GM18499 (cell line): ENCODE data around the gene NR2F1-AS1.

Source experiments
- ATAC-seq: cut with Tn5 transposase; IDR thresholded peaks from one replicate; pipeline ENCODE4 v1.9.1; 2021; ENCODE audit warnings: moderate number of reproducible peaks; ENCODE audit not compliant: insufficient read depth, unreplicated experiment

The NR2F1-AS1 gene

DNA sequence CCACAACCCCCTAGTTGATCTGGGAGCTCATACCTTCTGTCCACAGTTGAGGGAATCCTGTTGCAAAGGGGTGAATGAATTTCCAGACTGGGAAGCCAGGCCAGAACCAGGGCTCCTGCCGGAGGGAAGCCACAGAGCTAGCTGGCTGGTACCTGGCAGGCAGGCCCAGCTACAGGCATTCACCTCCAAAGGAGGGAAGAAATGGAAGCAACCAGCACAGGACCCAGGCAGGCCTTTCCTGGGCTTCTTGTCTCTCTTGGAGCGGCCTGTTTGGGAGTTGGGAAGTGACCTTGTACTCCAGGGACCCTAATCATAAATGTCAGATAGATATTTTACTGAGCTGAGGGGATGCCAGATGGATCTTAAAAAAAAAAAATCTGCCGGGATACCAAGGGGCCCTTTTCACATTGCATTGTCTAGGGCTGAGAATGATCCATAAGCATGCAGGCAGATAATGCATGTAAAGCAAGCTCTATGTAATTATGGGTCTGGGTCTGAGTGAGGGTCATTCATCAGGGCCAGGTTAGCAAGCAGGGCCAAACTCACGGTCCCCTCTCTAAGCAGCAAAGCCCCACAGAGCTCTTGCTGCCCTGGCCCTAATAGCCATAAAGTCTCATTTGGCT is 10.4 kb upstream of the NR2F1-AS1 start:
- ATAC-seq: no peak

DNA sequence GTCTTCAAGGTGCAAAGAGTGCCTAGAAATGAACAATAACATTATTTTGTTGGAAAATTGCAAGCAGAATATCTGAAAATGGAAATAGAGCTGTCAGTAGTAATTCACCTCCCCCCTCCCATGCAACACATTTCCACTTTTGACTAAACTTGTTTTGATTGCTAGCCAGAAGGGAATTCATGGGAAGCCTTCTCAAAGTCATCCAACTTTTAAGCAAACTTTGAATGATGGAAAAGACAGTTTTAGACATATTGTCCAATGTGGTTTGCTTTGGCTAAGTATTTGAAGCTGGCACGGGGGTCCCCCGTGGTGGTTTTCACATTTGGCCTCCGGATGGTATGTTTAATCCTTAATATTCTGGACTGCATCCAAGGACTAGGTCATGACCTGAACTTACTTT is 9.5 kb upstream of the NR2F1-AS1 start:
- no peak for ATAC-seq

DNA sequence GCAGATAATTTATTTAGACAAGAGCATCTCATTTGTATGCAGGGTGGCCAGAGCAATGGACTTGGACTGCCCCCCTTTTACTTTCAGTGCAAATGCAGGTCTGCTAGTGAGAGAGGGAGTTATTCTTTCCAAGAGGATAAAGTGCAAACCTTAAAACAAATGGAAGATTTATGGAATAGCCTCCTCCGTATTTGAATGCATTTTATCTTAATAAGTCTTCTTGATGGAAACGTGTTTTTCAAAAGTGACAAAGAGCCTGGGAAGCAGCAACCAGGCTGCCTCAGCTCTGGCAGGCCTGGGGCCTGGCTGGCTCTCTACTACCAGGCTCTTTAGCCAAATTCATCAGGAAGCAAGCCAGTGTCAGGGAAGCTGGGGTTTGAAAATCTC is 8.8 kb upstream of the NR2F1-AS1 start:
- ATAC-seq: no peak

DNA sequence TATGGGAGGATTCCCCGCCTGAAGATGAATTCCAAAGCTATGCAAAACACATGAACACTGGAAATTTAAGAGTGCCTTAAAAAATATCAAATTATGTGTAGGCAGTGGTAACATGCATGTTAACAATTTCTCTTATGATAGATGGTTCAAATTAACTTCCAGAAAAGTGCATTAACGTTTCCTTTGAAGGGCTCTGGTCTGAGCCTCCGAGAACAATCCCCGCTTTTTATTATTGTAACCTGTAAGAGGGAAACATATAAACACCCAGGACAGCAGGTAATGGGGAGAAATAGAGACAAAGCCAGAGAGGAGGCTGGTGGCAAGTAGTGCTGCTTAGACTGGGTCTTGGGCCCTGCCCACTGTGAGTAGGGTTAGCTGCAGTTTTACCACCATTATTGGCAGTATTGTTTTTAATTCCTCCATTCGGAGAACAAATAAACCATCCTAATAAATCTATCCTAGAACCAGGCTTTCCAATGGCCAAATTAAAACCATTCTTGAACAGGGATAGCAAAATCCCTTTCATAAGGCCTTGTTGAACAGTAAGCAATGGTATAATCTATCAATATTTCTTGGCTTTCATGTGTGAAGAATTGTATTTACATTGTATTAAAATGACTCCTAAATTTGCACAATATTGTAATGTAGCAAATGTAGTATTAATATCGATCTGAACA is 8.3 kb upstream of the NR2F1-AS1 start:
- ATAC-seq: no peak

DNA sequence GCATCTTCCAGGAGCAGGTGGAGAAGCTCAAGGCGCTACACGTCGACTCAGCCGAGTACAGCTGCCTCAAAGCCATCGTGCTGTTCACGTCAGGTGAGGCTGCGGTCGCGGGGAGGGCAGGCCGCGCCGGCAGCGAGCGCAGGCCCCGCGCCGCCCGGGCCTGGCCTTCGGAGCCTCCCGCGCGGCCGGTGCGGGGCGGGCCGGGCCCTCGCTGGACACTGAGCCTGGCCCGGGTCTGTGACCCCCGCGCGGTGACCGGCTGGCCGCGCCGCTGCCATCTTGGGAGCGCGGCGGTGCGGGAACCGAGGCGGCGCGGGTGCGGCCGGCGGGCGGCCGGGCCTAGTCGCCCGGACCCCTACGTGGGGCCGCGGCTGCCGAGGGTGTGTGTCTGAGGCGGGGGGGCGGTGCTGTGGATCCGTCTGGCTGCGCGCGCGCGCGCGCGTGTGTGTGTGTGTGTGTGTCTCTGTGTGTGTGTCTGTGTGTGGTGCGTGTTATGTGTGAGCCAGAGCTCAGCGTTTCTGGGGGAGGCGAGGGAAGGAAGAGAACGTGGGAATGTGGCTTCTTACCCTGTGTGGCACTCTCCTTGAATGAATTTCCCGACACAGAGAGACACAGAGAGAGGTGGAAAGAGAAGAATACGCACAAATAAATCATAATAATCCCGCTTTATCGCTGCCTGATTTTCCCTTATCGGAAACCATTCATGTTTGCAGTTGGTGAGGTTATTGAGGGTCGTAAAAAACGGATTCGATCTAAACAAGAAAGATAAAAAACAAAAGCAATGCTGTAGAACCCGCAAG is 7.5 kb upstream of the NR2F1-AS1 start:
- no peak for ATAC-seq

DNA sequence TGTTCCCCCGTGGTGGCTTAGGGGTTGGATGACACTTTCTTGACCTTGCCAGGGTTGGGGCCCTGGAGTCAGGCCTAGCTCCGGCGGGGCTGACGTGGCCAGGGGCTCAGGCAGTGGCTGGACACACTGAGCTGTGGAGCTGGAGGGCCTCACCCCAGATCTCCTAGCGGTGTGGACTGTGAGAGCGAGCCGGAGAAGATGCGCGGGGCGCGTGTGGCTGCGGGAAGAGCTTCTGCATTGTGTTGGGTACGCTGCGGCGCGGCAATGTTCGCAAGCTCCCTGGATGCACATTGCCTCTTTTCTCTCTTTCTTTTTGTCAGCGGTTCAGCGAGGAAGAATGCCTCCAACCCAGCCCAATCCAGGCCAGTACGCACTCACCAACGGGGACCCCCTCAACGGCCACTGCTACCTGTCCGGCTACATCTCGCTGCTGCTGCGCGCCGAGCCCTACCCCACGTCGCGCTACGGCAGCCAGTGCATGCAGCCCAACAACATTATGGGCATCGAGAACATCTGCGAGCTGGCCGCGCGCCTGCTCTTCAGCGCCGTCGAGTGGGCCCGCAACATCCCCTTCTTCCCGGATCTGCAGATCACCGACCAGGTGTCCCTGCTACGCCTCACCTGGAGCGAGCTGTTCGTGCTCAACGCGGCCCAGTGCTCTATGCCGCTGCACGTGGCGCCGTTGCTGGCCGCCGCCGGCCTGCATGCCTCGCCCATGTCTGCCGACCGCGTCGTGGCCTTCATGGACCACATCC is 6.8 kb upstream of the NR2F1-AS1 start:
- ATAC-seq: no peak

DNA sequence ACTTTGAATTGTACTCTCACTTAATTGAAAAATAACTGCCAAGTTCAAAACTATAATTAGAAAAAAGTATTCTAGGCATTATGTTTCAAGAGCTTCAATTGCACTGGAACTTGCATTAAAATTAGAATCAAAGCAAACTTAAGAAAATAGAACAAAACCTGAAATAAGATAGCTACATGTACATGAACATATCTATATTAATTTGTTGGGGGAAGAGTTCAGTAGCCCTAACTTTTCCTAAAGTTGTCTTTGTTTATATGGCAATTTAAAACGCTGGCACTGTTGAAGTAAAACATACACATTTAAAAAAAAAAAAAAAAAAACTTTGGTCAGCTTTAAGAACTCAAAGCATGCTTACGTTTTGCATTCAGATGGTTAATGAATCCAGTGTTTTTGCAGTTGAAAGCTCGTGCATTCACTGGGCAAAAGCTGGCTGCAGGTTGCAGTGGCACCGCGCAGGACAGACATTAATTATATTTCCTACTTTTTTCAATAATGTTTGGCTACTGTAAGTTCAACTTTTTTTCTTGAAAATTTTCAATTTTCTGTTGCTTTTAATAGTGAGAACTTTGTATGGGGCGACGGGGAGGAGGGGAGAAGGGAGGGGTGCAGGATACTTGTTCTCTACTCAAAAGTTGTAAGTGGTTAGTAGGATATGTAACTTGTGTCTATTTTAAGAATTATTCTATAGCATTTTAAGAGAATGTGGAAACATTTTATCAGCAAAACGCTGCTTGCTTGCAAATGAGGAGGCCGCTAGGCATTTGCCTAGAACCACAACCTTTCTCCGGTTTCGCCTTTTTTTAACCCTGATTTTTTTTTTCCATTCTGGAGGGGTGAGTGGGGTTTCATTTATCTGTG is 5.9 kb upstream of the NR2F1-AS1 start:
- ATAC-seq: no peak

DNA sequence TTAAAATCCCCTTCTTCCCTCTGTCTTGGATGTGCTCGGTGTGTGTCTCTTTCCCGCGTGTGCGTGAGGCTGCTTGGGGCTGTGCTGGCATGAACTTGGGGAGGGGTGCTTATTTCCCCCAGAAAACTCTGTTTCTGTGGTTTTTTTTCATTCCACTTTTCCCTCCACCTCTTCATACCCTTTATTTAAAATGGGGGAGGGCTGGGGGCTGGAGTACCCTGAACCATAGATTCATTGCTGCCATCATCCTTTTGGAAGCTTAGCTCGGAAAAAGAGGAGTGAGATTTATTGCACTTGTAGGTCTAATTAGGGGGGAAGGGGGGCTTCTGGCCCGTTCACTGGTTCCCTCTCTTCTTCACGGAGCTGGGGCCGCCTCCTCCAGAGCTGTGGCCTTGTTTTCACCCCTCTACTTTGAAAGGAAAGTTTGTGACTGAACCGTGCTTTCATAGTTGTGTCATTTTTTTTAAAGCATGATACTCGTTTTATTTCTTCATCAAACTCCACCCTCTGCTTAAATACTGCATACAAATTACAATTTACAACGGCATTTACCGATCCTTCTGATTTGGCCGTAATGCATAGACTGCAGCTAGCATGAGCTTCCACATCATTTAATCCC is 4.9 kb upstream of the NR2F1-AS1 start:
- ATAC-seq: no peak

DNA sequence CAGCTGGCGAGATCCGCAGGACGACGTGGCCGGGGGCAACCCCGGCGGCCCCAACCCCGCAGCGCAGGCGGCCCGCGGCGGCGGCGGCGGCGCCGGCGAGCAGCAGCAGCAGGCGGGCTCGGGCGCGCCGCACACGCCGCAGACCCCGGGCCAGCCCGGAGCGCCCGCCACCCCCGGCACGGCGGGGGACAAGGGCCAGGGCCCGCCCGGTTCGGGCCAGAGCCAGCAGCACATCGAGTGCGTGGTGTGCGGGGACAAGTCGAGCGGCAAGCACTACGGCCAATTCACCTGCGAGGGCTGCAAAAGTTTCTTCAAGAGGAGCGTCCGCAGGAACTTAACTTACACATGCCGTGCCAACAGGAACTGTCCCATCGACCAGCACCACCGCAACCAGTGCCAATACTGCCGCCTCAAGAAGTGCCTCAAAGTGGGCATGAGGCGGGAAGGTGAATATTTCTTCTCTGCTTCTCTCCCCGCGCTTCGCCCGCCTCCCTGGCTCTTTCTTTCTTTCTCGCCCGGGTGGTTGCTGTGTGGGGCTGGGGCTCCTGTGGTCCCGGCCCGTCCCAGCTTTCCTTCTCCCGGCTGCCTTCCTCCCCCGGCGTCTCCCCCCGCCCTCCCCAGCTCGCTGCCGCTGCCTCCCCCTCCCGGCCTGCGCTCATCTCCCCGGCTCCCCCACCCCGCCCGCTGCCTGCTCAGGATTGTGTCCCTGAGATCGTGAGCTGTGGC is 4.2 kb upstream of the NR2F1-AS1 start:
- no peak for ATAC-seq

DNA sequence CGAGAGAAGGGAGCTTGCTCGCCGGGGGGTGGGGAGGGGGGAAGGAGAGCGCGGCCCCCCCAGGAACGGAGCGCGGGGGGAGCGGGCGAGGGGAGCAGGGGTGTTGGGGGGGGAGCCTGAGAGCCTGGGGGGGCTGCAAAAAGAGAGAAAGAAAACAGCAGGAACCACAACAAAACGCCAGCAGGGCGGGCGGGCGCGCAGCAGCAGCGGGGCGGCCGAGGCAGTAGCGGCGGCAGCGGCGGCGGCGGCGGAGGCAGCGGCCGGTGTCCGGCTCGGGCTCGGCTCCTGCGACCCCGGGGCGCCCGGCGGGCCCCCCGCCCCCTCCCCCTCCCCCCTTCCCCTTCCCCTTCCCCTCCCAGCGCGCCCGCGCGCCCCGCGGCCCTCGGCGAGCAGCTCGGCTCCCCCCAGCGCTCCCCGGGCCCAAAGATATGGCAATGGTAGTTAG is 3.6 kb upstream of the NR2F1-AS1 start:
- ATAC-seq: no peak

DNA sequence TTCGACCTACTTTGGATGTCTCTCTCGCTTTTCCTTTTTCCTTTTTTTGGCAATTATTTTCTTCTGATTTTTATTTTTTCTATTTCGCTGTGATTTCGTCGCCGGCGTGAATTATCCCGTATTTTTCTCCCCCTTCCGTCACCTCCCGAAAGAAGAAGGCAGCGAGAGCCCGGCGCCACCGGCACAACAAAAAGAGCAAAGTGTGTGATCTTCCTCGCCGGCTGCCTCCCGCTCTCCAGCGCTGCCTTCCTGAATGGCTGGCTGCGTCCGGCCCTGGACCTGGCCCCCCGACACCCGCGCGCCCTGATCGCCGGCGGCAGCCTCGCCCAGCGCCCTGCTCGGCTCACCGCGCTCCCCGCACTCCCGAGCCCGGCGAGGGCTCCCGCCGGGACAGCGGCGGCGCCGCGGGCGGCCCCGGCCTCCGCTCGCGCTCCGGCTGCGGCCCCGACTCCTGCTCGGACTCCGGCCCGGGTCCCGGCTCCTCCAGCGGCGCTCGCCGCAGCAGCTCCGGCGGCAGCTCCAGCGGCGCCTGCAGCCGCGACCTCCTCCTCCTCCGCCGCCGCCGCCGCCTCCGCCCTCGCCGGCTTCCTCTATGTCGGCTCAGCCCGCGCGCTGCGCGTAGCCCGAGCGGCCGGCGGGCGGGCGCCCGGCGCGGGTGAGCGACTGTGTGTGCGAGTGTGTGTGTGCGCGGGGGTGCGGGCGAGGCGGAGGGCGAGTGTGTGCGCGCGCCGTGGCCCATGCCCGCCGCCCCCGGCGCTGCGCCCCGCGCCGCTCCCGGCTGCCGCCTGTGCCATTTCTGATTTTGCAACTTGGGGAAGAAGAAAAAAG is 3.0 kb upstream of the NR2F1-AS1 start:
- no peak for ATAC-seq

DNA sequence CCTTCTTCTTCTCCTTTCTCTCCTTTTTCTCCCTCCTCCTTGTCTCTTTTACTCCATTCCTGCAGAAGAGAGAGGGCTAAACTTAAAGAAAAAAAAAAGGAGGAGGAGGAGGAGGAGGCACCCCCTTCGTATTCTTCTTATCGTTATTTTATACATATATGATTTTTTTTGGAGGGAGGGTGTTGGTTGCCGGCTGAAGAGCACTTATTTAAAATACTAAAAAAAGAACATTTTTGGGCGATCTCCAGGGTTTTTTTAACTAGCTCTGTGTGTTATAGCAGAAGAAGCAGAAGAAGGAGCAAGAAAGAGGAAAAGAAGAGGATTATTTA is 2.4 kb upstream of the NR2F1-AS1 start:
- no peak for ATAC-seq

DNA sequence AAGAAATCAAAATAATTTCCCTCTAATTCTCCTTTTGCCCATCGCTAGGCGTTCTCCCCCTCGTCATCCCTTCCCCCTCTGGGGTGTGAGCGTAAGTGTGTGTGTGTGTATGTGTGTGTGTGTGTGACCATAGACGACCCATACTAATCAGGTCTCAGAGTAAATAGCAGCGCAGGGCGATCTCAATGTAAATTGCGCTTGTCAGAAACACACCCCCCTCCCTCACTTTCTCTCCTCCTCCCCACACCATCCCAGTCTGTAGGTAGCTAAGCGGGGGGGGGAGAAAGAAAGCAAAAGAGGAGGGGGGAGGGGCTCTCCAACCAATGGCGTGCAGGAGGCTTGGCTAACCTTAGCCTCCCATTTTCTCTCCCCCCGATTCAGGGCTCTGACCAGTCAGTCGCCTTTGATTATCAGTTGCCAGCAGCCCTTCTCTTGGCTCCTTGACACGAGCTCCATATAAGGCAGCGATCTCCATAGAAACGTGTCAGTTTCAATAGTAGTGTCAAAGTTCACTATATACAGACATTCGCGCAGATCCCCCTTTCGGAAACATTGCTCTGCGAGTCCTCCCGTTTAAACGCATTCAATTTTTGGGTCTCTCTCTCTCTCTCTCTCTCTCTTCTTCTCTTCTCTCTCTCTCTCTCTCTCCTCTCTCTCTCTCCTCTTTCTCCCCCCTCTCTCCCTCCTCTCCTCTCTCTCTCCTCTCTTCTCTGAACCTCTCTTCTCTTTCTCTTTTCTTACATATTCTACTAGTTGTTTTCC is 1.8 kb upstream of the NR2F1-AS1 start, which contains the start of gene NR2F1:
NR2F1 (plus strand) TSS at position 546 of the 762 bp plus-strand sequence. CDS start 1,802 bp downstream, outside the sequence.
- no peak for ATAC-seq

DNA sequence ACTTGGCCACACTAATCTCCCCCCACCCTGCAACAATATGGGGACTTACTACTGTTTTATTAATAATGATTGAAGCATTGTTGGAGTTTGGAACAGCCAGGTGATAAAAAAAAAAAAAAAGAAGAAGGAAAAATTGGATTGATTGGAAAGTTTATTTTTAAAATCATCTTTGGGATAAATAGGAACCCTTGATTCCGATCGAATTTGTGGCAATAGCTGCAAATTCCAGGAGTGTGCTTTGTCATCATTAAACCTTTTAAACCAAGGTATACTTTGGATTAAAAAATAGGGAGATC is 1.1 kb upstream of the NR2F1-AS1 start:
- ATAC-seq: no peak

DNA sequence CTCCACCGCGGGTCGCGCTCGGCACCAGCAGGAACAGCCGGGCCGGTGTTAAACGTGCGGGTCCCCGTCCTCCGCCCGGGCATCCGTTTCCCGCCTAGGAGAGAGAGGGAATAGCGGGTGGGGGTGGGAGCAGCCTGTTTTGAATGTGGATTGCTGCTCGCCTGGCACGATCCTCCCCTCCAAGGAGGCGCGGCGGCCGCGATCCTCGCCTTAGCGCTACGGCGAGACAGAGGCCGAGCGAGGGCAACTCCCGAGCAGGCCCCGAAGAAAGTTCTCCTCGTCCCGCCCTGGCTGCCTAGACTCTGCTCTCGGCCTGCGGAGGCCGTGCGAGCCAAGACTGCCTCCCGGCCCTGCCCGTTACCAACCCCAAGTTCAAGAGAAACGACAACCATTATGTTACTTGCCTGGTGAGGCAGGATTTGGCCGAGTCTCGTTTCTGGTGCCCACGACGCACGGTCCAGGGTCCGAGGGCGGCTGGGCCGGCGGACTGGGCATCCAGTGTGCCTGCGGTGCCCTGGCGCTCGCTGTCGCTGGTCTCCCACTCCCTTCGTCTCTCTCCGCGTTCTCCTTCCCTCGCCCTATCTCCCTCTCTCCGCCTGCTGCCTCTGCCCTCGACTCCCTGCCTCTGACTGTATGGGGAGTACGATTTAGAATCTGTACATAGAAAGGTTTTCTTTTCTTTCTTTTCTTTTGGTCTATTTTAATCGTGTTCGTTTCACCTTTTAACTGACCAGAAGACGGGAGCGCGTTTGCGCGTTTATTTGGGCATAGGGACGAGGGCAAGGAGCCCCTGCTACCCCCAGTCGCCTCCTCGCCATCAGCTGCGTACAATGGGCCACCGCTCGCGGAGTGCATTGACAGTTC is 724 bp downstream of the NR2F1-AS1 start:
- no peak for ATAC-seq

DNA sequence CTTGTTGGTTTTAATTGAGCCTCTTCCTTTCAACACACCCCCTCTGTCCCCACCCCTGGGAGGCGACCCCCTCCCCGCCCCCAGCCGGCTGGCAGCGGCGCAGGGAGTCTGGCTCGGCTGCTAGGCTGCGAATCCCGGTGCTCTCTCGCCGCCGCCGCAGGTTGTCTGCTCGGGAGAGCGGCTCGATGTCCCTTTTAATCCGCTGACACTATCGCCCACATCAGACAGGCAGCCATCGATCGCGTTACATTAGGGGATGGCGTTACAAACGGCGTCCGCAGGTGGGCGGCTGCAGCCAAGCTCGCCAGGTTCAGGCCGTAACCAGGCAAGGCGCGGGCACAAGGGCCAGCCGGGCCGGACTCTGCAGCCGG is 1.3 kb downstream of the NR2F1-AS1 start:
- no peak for ATAC-seq
